Measurements from ENCODE around the gene SEPHS1.
"Not testable (repeated sequence)": the region's sequence is repeated elsewhere in the genome, so short reads cannot be mapped to it uniquely, and the experiment has no call there.

Gene SEPHS1

GRCh38 chr10:13348216-13349017 is at the start of gene SEPHS1:
Gene SEPHS1 (minus strand): TSS chr10:13348293. CDS start chr10:13344950, 3,343 bp downstream.
- DNase-seq: peak; percentile 80

- DNase-seq: no peak
Measured at GRCh38 chr10:13397052-13397451, 49.0 kb upstream of the SEPHS1 start.

GRCh38 chr10:13396369-13396768 is 48.3 kb upstream of the SEPHS1 start:
- no peak for DNase-seq

- no peak for DNase-seq
Measured at GRCh38 chr10:13395540-13395939, 47.4 kb upstream of the SEPHS1 start.

- no peak for DNase-seq
Measured at GRCh38 chr10:13393640-13394039, 45.5 kb upstream of the SEPHS1 start.

GRCh38 chr10:13392701-13393100 is 44.6 kb upstream of the SEPHS1 start:
- DNase-seq: no peak

- peak; percentile 51 for DNase-seq
Measured at GRCh38 chr10:13390604-13391522, 42.8 kb upstream of the SEPHS1 start.

- no peak for DNase-seq
Measured at GRCh38 chr10:13388478-13389230, 40.6 kb upstream of the SEPHS1 start.

- no peak for DNase-seq
Measured at GRCh38 chr10:13386021-13386420, 37.9 kb upstream of the SEPHS1 start.

GRCh38 chr10:13383399-13383761 is 35.3 kb upstream of the SEPHS1 start:
- DNase-seq: no peak

- no peak for DNase-seq
Measured at GRCh38 chr10:13382703-13383398, 34.8 kb upstream of the SEPHS1 start.

GRCh38 chr10:13379061-13379460 is 31.0 kb upstream of the SEPHS1 start:
- not testable (repeated sequence) for DNase-seq

- no peak for DNase-seq
Measured at GRCh38 chr10:13376746-13377145, 28.7 kb upstream of the SEPHS1 start.

GRCh38 chr10:13376297-13376696 is 28.2 kb upstream of the SEPHS1 start:
- DNase-seq: no peak

- no peak for DNase-seq
Measured at GRCh38 chr10:13375791-13376190, 27.7 kb upstream of the SEPHS1 start.

- DNase-seq: no peak
Measured at GRCh38 chr10:13373644-13374043, 25.6 kb upstream of the SEPHS1 start.

- DNase-seq: no peak
Measured at GRCh38 chr10:13372524-13372923, 24.4 kb upstream of the SEPHS1 start.

- DNase-seq: peak; percentile 91
Measured at GRCh38 chr10:13371897-13372470, 23.9 kb upstream of the SEPHS1 start.

- DNase-seq: no peak
Measured at GRCh38 chr10:13366891-13367290, 18.8 kb upstream of the SEPHS1 start.

GRCh38 chr10:13365831-13366230 is 17.7 kb upstream of the SEPHS1 start:
- no peak for DNase-seq

- DNase-seq: no peak
Measured at GRCh38 chr10:13365243-13365642, 17.1 kb upstream of the SEPHS1 start.

- DNase-seq: no peak
Measured at GRCh38 chr10:13360587-13360986, 12.5 kb upstream of the SEPHS1 start.

Measured in OCI-M1 (cell line).